ENCODE measurements around the gene PHAX.
"Not testable (repeated sequence)": the region's sequence is repeated elsewhere in the genome, so short reads cannot be mapped to it uniquely, and the experiment has no call there.

Gene PHAX

GRCh38 chr5:126600631-126601511 is at the start of gene PHAX:
Gene PHAX (plus strand): TSS chr5:126600947. CDS start chr5:126600963, 16 bp downstream.
- peak; percentile 92 for DNase-seq

DNA sequence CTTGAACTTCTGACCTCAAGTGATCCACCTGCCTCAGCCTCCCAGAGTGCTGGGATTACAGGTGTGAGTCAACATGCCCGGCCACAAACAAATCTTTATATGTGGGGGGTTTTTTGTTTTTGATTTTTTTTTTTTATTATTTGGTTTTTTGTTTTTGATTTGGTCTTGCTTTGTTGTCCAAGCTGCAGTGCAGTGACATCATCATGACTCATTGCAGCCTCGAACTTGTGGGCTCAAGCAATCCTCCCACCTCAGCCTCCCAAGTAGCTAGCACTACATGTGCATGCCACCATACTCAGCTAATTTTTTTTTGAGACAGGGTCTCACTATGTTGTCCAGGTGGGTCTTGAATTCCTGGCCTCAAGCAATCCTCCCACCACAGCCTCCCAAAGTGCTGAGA is 48.1 kb upstream of the PHAX start:
- no peak for DNase-seq

DNA sequence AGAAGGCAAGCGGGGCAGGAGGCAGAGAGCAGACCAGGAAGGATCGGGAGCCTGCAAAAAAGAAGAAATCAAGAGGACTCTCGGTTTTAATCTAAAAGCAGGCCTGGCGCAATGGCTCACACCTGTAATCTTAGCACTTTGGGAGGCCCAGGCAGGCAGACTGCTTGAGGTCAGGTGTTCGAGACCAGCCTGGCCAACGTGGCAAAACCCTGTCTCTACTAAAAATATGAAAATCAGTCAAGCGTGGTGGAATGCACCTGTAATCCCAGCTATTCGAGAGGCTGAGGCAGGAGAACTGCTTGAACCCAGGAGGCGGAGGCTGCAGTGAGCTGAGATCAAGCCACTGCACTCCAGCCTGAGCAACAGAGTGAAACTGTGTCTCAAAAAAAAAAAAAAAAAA is 45.6 kb upstream of the PHAX start:
- DNase-seq, result not testable (repeated sequence)

DNA sequence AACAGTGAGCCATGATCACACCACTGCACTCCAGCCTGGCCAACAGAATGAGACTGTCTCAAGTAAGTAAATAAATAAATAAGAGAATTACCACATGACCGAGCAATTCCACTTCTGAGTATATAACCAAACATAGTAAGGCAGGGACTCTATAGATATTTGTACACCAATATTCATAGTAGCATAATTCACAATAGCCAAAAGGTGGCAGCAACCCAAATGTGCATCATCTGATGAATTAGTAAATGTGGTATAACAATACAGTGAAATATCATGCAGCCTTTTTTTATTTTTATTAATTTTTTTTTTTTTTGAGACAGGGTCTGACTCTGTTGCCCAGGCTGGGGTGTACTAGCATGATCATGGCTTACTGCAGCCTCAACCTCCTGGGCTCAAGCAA is 38.8 kb upstream of the PHAX start:
- DNase-seq, result no peak

- DNase-seq, result no peak
Measured at GRCh38 chr5:126562823-126563222, 37.9 kb upstream of the PHAX start.

DNA sequence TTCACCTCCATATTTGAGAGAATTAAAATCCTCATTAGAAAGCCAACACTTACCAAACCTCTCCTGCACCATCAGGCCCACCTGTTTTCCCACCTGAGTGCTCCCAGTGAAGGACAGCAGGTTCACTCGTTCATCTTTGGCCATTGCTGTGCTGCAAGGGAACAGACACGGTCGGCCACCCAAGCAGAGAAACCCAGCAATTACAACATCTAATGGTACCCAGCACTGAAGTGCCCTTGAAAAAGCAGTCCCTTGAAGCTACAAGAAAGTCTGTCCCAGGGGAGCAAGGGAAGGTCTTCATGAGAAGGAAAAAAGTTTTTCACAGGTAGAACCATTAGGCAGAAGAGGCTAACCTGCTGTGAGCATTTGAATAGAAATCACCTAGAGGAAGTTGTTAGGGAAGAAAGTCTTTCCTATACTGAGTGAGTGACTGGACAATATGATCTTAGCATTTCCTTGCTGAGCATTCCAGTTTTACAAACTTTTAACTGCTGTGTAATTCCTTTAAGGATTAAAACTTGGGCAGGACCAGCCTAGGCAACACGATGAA is 32.5 kb upstream of the PHAX start:
- DNase-seq, result no peak

GRCh38 chr5:126575644-126576043 is 25.1 kb upstream of the PHAX start:
- DNase-seq, result no peak

- DNase-seq, result no peak
Measured at GRCh38 chr5:126576974-126577373, 23.8 kb upstream of the PHAX start.

- no peak for DNase-seq
Measured at GRCh38 chr5:126577415-126577814, 23.3 kb upstream of the PHAX start.

- no peak for DNase-seq
Measured at GRCh38 chr5:126579716-126580115, 21.0 kb upstream of the PHAX start.

- DNase-seq, result no peak
Measured at GRCh38 chr5:126583761-126584160, 17.0 kb upstream of the PHAX start.

- no peak for DNase-seq
Measured at GRCh38 chr5:126587551-126588390, 13.0 kb upstream of the PHAX start.

DNA sequence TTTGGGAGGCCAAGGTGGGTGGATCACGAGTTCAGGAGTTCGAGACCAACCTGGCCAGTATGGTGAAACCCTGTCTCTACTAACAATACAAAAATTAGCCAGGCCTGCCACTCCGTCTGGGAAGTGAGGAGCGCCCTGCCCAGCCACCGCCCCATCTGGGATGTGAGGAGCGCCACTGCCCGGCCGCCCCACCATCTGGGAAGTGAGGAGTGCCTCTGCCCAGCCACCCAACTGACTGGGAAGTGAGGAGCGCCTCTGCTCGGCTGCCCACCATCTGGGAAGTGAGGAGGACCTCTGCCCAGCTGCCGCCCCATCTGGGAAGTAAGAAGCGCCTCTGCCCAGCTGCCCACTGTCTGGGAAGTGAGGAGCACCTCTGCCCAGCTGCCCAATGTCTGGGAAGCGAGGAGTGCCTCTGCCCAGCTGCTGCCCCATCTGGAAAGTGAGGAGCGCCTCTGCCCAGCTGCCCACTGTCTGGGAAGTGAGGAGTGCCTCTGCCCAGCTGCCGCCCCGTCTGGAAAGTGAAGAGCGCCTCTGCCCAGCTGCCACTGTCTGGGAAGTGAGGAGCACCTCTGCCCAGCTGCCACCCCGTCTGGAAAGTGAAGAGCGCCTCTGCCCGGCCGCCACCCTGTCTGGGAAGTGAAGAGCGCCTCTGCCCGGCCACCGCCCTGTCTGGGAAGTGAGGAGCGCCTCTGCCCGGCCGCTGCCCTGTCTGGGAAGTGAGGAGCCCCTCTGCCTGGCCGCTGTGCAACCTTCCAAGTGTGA is 11.0 kb upstream of the PHAX start:
- no peak for DNase-seq

GRCh38 chr5:126591549-126591948 is 9.2 kb upstream of the PHAX start:
- DNase-seq, result no peak

DNA sequence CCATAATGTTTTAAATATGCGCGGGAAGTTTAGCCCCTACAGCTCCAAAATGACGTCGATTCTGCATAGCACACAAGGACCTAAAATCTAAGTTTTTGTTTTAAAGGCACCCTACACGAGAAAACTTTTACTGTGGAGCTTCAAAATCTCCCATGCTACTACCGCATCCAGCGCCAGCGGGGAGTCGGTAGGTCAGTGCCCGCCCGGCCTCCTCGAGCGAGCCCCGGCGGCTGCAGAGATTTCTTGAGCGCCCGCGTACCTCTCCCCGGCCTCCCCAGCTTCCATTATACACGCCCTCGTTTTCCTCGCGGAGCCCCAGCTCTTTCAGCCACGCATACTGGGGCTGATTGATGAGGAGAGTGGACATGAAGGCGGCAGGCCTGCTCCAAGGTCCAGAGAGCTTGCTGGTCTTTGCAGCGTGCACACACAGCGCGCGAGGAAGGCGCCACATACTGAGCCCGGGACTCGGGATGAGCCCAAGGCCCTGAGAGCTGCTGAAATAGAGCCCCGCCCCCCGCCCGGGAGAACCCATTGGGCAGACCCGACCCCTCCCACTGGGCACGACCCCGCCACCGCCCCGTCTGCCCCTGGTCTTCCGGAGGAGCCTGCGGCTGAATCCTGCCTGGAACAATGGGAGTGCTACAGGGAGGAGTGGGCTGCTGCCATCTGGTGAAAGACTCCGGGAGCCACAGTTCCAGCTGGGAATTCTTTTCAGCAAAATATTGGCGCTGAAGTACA is 5.8 kb upstream of the PHAX start, which contains the start of gene ALDH7A1:
TSS of gene ALDH7A1 (minus strand) at position 472 of the 738 bp plus-strand sequence. CDS start at position 451, 21 bp downstream.
- peak; percentile 99 for DNase-seq

- DNase-seq, result no peak
Measured at GRCh38 chr5:126595486-126596083, 5.2 kb upstream of the PHAX start.

DNA sequence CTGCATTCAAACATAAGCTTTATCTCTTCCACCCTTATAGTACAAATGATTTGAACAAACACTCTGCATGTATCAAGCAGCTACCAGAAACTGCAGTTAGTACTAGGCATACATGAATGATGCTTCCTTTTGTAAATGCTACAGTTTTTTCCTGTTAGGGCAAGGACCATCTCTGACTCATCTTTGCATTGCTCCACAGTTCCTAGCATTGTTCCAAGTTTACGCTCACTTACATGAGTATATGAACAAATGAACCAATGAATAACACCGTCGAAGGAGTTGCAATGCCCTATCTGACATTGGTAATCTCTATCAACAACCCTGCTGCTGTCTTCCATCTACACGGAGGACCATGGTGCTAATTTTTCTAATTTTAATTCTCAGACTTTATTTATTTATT is 3.6 kb upstream of the PHAX start:
- DNase-seq, result no peak

GRCh38 chr5:126599499-126599898 is 1.2 kb upstream of the PHAX start:
- no peak for DNase-seq

DNA sequence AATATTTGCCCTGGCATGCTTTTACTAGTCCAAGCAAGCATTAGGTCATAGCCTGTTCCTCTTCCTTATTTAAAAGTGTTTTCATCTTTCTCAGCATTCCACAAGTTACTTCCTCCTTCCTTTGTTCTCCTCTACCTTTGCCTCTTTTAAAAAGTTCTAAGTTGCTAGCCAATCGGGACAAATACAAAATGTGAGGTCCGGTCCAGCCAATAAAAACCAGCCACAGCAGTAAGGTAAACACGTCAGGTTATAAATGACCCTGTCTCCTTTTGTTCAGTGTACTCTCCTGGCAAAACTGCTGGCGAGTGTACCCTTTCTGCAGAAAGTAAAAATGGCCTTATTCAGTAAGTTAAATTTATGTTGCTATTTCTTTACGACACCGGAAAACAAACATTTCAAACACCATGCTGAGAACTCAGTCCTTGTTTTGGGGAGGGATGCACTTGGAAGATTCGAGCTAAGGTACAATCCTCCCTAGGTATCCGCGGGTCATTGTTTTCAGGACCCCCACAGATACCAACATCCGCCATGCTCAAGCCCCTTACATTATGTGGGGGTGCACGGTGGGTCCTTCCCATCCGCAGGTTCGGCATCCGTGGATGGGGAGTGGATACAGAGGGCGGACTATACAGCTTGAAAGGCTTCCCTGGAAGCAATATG is 646 bp upstream of the PHAX start:
- DNase-seq, result not testable (repeated sequence)

GRCh38 chr5:126603402-126603991 is 2.8 kb downstream of the PHAX start:
- no peak for DNase-seq

- no peak for DNase-seq
Measured at GRCh38 chr5:126605525-126605924, 4.8 kb downstream of the PHAX start.
